Endometrium (tissue), 2 donors: ENCODE results near the gene SLC23A2.
"Not testable (repeated sequence)": the region's sequence is repeated elsewhere in the genome, so short reads cannot be mapped to it uniquely, and the experiment has no call there.

Source experiments
- FAIRE-seq: peaks from 2 replicates; lab custom pipeline; 2012; peaks lifted over from hg19 to GRCh38; lab: Jason Lieb, UNC
- donor health status: control.
- donor health status: control.

SLC23A2 gene

DNA sequence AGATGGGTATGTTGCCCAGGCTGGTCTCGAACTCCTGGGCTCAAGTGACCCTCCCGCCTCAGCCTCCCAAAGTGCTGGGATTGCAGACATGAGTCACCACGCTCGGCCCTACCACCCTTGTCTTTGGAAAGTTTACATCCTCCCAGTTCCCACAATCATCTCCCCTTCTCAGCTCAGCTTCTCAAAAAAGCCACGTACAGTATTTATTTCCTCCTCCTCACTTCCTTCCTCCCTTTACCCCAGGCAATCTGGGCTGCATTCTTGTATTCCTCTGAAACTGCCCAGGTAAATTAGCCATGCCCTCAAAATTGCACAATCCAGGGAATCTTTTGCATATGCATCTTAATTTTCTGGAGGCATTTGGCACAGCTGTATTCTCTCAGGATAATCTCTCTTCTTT is 7.4 kb upstream of the SLC23A2 start:
- no peak for FAIRE-seq

DNA sequence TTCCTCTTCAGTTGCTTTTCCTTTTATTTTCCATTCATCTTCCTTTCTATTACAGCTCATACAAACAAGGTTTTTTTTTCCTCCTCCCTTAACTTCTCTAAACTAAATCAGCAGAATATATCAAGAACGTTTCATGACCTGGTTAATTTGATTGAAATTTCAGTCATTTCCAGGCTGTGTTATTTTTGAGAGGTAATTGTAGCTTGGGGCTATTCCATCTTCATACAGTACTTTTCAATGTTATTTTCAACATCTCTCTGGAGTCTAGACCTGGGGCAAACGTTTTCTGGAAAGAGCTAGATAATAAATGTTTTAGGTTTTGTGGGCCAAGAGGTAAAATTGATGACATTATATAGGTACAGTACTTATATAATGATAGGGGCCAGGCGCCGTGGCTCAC is 4.0 kb upstream of the SLC23A2 start:
- FAIRE-seq: no peak

DNA sequence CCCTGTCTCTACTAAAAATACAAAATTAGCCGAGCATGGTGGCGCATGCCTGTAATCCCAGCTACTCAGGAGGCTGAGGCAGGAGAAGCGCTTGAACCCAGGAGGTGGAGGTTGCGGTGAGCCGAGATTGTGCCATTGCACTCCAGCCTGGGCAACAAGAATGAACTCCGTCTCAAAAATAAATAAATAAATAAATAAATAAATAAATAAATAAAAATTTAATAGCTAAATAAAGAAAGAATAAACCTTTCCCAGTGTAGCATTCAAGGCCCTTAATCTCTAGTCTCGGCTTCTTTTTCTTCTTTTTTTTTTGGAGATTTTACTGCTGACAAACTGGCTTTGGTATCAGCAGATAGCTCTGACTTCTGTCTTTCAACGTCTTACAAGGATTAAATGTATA is 3.5 kb upstream of the SLC23A2 start:
- FAIRE-seq: not testable (repeated sequence)

GRCh38 chr20:5003626-5004025 is 2.3 kb upstream of the SLC23A2 start:
- FAIRE-seq: no peak

DNA sequence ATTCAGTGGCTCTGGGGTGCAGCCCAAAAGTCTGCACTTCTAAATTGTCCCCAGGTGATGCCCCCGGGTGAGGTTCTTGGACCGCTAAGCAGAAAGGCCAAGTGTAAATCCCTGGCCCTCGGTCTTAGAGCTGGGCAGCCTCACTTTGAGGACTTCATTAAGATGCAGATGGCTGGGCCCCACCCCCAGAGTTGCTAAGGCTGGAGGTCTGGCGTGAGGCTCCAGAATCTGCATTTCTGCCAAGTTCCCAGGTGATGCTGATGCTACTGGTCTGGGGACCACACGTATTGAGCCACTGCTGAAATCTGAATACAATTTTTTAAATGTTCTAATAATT is 735 bp upstream of the SLC23A2 start:
- no peak for FAIRE-seq

DNA sequence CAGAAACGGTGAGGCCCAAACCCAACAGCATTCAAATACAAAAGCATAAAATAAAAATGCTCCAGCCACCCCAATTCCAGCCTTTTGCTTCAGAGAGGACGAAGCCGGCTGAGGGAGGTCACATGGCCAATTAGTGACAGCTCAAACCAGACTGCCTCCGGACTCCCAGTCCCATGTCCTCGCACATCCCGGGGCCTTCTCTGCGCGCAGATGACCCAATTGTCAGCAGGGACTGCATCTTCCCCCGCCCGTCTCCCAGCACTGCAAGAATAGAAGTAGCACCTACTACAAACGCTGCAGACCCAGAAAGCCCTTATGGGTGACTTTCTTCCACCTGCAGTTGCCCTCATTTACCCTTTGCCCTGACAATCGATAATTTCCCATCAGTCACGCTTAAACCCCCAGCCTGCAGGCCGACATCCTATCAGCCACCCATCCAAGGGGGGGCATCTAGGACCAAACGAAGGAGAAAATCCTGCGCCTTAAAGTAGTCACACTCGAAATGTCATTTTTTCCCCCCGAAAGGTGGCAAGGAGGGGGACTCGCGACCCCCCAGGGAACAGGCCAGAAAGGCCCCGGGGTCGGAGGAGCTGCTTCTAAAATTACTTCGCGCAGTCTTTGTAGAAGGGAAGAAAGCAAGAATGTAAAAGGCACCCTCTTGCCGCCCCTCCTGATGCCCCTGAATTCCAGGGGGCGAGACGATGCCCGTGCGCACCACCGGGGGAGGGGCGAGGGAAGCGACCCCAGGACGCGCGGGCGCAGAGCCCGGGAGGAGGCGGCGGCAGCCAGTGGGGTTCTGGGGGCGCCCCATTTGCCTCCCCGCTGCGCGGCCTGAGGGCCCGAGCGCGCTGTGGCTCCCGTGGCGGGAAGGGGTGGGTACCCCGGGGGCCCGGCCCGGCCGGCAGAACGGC is 792 bp downstream of the SLC23A2 start:
- no peak for FAIRE-seq

- FAIRE-seq: no peak
These were observed 1.5 kb downstream of the SLC23A2 start for GRCh38 chr20:4999788-5000187.

DNA sequence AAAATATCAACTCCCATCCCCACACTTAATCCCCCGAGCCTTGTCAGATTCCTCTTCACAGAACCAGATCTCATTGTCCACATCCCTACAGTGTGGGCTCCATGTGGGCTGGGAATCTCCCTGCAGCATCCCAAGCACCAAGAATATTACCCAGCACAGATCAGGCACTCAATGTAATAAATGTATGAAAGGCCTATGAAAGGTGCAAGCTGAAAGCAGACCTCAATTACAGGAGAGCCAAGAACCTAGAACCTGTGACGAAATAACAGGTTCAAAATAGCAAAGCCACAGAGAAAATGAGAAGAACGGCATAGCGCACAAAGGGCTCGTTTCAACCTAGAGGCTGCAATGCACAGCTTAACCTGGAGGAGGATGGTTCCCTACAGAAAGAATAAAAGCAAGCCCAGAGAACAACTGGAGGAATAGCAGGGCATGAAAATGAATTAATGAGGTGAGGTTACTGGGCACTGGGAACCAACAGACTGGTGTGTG is 3.1 kb downstream of the SLC23A2 start:
- no peak for FAIRE-seq

DNA sequence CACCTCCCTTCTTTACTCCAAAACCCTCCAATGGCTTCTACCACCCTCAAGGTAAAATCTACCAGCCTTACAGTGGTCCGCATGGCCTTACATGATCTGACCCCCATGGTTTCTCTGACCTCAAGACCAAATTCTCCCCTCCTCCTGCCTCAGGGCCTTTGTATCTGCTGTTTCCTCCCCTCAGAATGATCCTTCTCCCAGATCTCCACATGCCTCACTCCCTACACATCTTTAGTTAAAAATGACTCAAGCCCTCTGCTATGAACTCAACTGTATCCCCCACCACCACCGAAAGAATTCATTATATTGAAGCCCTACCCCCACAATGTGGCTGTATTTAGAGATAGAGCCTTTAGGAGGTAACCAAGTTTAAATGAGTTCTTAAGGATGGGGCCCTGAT is 4.1 kb downstream of the SLC23A2 start:
- FAIRE-seq: no peak

- no peak for FAIRE-seq
These were observed 11.7 kb downstream of the SLC23A2 start for GRCh38 chr20:4989570-4989969.

- FAIRE-seq: no peak
These were observed 14.2 kb downstream of the SLC23A2 start for GRCh38 chr20:4987130-4987529.

DNA sequence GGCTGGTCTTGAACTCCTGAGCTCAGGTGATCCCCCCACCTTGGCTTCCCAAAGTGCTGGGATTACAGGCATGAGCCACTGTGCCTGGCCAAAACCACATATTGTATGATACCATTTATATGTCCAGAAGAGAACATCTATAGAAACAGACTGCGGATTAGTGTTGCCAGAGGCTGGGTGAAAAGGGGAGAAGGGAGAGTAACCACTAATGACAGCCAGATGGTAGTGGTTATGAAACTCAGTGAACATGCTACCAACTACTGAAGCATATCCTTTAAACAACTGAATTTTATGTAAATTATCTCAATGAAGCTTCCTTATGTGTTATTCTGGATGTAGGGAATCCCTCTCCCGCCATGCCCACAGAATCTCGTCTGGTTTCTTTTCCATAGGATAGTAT is 15.7 kb downstream of the SLC23A2 start:
- FAIRE-seq: no peak

DNA sequence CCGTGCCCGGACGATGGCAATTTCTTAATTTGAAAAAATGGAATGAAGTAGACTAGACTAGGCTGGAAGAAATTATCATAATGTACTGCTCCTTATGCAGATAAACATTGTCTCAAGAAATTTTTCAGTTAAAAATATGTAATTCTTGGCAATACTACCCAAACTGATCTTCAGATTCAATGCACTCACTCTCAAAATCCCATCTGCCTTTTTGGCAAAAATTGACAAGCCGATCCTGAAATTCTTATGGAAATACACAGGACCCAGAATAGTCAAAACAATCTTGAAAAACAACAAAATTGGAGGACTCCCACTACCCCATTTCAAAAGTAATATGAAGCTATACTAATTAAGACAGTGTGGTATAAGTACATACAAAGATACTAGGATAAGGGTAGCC is 19.0 kb downstream of the SLC23A2 start:
- FAIRE-seq: no peak

- peak; percentile 37 for FAIRE-seq
These were observed 21.4 kb downstream of the SLC23A2 start for GRCh38 chr20:4979841-4980410.

- no peak for FAIRE-seq
These were observed 23.0 kb downstream of the SLC23A2 start for GRCh38 chr20:4978050-4978918.

GRCh38 chr20:4976014-4976413 is 25.3 kb downstream of the SLC23A2 start:
- FAIRE-seq: not testable (repeated sequence)

- FAIRE-seq: no peak
These were observed 27.8 kb downstream of the SLC23A2 start for GRCh38 chr20:4973330-4974097.

DNA sequence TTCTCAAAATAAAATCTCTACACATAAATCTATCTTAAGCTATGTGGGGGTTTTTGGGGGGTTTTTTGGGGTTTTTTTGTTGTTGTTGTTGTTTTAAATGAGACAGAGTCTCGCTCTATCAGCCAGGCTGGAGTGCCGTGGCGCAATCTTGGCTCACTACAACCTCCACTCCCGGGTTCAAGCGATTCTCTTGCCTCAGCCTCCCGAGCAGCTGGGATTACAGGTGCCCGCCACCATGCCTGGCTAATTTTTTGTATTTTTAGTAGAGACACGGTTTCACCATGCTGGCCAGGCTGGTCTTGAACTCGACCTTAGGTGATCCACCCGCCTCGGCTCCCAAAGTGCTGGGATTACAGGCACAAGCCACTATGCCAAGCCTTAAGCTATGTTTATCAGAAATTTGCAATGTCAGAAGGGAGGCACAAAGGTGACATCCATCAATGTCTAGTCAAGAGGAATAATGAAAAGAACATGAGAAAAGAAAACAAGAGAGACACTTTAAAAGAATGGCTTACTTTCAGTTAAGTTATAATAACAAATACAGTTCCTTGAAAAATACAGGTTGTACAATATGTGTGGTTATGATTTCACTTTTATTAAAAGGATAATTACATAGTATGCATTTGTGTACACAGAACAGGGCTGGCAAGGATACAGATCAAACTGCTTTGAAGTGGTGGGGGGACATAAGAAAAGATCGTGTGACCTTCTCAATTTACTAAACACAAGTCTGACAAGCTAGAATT is 28.6 kb downstream of the SLC23A2 start:
- FAIRE-seq: no peak

GRCh38 chr20:4971064-4971463 is 30.2 kb downstream of the SLC23A2 start:
- no peak for FAIRE-seq

DNA sequence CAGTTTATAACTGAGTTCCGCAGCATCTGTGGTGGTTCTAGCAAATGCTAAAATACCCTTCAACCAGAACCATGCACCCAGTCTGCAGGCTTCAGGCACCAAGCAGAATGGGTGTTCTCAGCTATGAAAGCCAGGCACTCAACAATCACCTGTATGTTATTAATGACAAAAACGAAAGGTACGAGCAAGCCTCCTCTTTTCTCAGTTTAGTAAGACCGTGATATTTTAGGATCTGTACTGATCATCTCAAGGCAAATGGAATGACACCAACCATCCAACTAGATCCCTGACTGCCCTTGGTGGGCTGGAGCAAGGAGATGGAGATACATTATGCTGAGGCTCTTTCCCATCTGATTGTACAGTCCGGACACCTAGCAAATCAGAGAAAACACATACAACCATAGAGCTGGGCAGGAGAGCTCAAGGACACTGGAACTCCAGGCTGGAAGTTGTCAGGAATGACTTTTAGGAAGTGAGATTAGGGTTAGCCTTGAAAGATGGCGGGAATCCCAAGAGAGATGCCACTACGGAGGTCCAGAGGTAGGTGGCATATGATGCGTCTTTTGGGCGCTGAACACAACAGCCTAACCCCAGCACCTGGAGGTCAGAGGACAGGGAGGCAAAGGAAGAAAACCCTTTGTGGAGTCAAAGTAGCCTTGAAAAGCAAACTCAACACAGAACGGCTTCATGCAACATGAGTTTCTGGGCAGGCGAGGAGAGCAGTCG is 33.4 kb downstream of the SLC23A2 start:
- FAIRE-seq: no peak
